COLO668 (cell line): ENCODE results near the gene OGT.
"Not testable (repeated sequence)": the region's sequence is repeated elsewhere in the genome, so short reads cannot be mapped to it uniquely, and the experiment has no call there.

ENCODE experiments used
- DNase-seq: peaks from one replicate; lab custom pipeline; 2025; ENCODE audit not compliant: unreplicated experiment; lab: John Stamatoyannopoulos, UW

The OGT gene

GRCh38 chrX:71532753-71533425, at the start of gene OGT:
Gene OGT, plus strand, starts transcription at chrX:71533104. Its CDS starts 196 bp downstream, at chrX:71533300.
- DNase-seq = peak; percentile 96

- DNase-seq = no peak
Measured at GRCh38 chrX:71487814-71488213, 45.1 kb upstream of the OGT start.

GRCh38 chrX:71489540-71489939, 43.4 kb upstream of the OGT start:
- DNase-seq = no peak

- DNase-seq = peak; percentile 14
Measured at GRCh38 chrX:71492231-71493065, 40.5 kb upstream of the OGT start.

- DNase-seq = no peak
Measured at GRCh38 chrX:71493111-71493613, 39.7 kb upstream of the OGT start.

GRCh38 chrX:71495979-71496378, 36.9 kb upstream of the OGT start:
- not testable (repeated sequence) for DNase-seq

GRCh38 chrX:71496476-71496875, 36.4 kb upstream of the OGT start:
- DNase-seq = no peak

- DNase-seq = not testable (repeated sequence)
Measured at GRCh38 chrX:71502080-71502479, 30.8 kb upstream of the OGT start.

- DNase-seq = no peak
Measured at GRCh38 chrX:71504346-71504745, 28.6 kb upstream of the OGT start.

- no peak for DNase-seq
Measured at GRCh38 chrX:71509289-71509688, 23.6 kb upstream of the OGT start.

- DNase-seq = no peak
Measured at GRCh38 chrX:71510161-71510560, 22.7 kb upstream of the OGT start.

- not testable (repeated sequence) for DNase-seq
Measured at GRCh38 chrX:71513731-71514130, 19.2 kb upstream of the OGT start.

GRCh38 chrX:71514367-71515037, 18.4 kb upstream of the OGT start:
- DNase-seq = no peak

- no peak for DNase-seq
Measured at GRCh38 chrX:71515038-71515396, 17.9 kb upstream of the OGT start.

GRCh38 chrX:71525316-71525715, 7.6 kb upstream of the OGT start:
- DNase-seq = no peak

- peak; percentile 24 for DNase-seq
Measured at GRCh38 chrX:71532078-71532752, 689 bp upstream of the OGT start.

- no peak for DNase-seq
Measured at GRCh38 chrX:71533516-71533850, 579 bp downstream of the OGT start.

- DNase-seq = peak; percentile 35
Measured at GRCh38 chrX:71533851-71534561, 1.1 kb downstream of the OGT start.

GRCh38 chrX:71534773-71535544, 2.1 kb downstream of the OGT start:
- no peak for DNase-seq

GRCh38 chrX:71536285-71536684, 3.4 kb downstream of the OGT start:
- peak; percentile 3 for DNase-seq
